ENCODE measurements around the gene ASB15. TPM values are rescaled to one million over a fixed set of nuclear protein-coding genes. Genes with fewer than 3 reads are reported as not detected.
A peak's percentile ranks its signal among the peaks of the same experiment; 100 is the strongest.

Gene ASB15
- total RNA-seq, 1 donor: under 0.01 TPM

GRCh38 chr7:123594813-123595241, 6.8 kb upstream of the ASB15 start:
- no peak for DNase-seq (ENCODE audit: low read depth in 2 of 3, low spot score in 2 of 3)

- DNase-seq (ENCODE audit: low read depth in 2 of 3, low spot score in 2 of 3): no peak
These were observed 3.0 kb upstream of the ASB15 start for GRCh38 chr7:123598657-123599056.

- DNase-seq (ENCODE audit: low read depth in 2 of 3, low spot score in 2 of 3): no peak
These were observed 1.9 kb upstream of the ASB15 start for GRCh38 chr7:123599766-123600165.

GRCh38 chr7:123600876-123601275, 745 bp upstream of the ASB15 start:
- DNase-seq (ENCODE audit: low read depth in 2 of 3, low spot score in 2 of 3): no peak

- DNase-seq (ENCODE audit: low read depth in 2 of 3, low spot score in 2 of 3): no peak
These were observed 1.0 kb downstream of the ASB15 start for GRCh38 chr7:123602648-123603047.

- no peak for DNase-seq (ENCODE audit: low read depth in 2 of 3, low spot score in 2 of 3)
These were observed 3.1 kb downstream of the ASB15 start for GRCh38 chr7:123604739-123605138.

- no peak for DNase-seq (ENCODE audit: low read depth in 2 of 3, low spot score in 2 of 3)
These were observed 5.9 kb downstream of the ASB15 start for GRCh38 chr7:123607423-123607975.

- DNase-seq (ENCODE audit: low read depth in 2 of 3, low spot score in 2 of 3): no peak
These were observed 7.6 kb downstream of the ASB15 start for GRCh38 chr7:123608991-123609882.

GRCh38 chr7:123609883-123610239, 8.2 kb downstream of the ASB15 start:
- DNase-seq (ENCODE audit: low read depth in 2 of 3, low spot score in 2 of 3): no peak

GRCh38 chr7:123612024-123612423, 10.4 kb downstream of the ASB15 start:
- DNase-seq (ENCODE audit: low read depth in 2 of 3, low spot score in 2 of 3): no peak

GRCh38 chr7:123615344-123615743, 13.7 kb downstream of the ASB15 start:
- DNase-seq (ENCODE audit: low read depth in 2 of 3, low spot score in 2 of 3): no peak

GRCh38 chr7:123616223-123616622, 14.6 kb downstream of the ASB15 start:
- DNase-seq (ENCODE audit: low read depth in 2 of 3, low spot score in 2 of 3): no peak

- no peak for DNase-seq (ENCODE audit: low read depth in 2 of 3, low spot score in 2 of 3)
These were observed 20.1 kb downstream of the ASB15 start for GRCh38 chr7:123621707-123622106.

GRCh38 chr7:123622660-123623386, 21.2 kb downstream of the ASB15 start:
- no peak for DNase-seq (ENCODE audit: low read depth in 2 of 3, low spot score in 2 of 3)

GRCh38 chr7:123624527-123625183, 23.0 kb downstream of the ASB15 start:
- peak in 2 of 3 donors; percentile 18 to 54 for DNase-seq (ENCODE audit: low read depth in 2 of 3, low spot score in 2 of 3)

- no peak for DNase-seq (ENCODE audit: low read depth in 2 of 3, low spot score in 2 of 3)
These were observed 23.6 kb downstream of the ASB15 start for GRCh38 chr7:123625254-123625653.

GRCh38 chr7:123627851-123628250, 26.2 kb downstream of the ASB15 start:
- no peak for DNase-seq (ENCODE audit: low read depth in 2 of 3, low spot score in 2 of 3)

- no peak for DNase-seq (ENCODE audit: low read depth in 2 of 3, low spot score in 2 of 3)
These were observed 27.2 kb downstream of the ASB15 start for GRCh38 chr7:123628829-123629228.

GRCh38 chr7:123629281-123629680, 27.7 kb downstream of the ASB15 start:
- DNase-seq (ENCODE audit: low read depth in 2 of 3, low spot score in 2 of 3): no peak

- DNase-seq (ENCODE audit: low read depth in 2 of 3, low spot score in 2 of 3): no peak
These were observed 31.2 kb downstream of the ASB15 start for GRCh38 chr7:123632808-123633207.

- DNase-seq (ENCODE audit: low read depth in 2 of 3, low spot score in 2 of 3): no peak
These were observed 31.9 kb downstream of the ASB15 start for GRCh38 chr7:123633553-123633952.
